Endothelial cell of umbilical vein (primary cell): ENCODE data around the gene B3GNT3. TPM values are rescaled to one million over a fixed set of nuclear protein-coding genes. Genes with fewer than 3 reads are reported as not detected.

Experiments used
- BruUV-seq: library from RNA; stranded (reverse); fragments of 400-500 nt; replicated peaks from 2 replicates; lab custom pipeline; 2021; lab: Mats Ljungman, UMichigan
- CTCF ChIA-PET: fragments of 300-600, 350-600 bp; sonication (Branson Sonifier 250); formaldehyde crosslinking; loops from one replicate; lab custom pipeline; 2021; ENCODE audit warnings: antibody characterized with exemption, inconsistent platforms; lab: Charles Lee
- POLR2A ChIA-PET: fragments of 300-600, 350-600 bp; sonication (Branson Sonifier 250); formaldehyde crosslinking; loops from one replicate; lab custom pipeline; 2021; ENCODE audit warnings: antibody characterized with exemption, inconsistent platforms; lab: Charles Lee
- DNase-seq: peaks from one replicate; pipeline ENCODE4 v3.0.0-alpha.2; 2011; ENCODE audit warnings: low read depth, low spot score
- FAIRE-seq: peaks from 2 replicates; lab custom pipeline; 2011; peaks lifted over from hg19 to GRCh38; lab: Jason Lieb, UNC
- H2AFZ ChIP-seq: 2 replicates; pipeline ENCODE4 v1.6.0; 2012; ENCODE audit warnings: low read depth, low read length, control low read depth, inconsistent platforms
- H3K27ac ChIP-seq: 2 replicates; pipeline ENCODE4 v1.5.1; 2011; ENCODE audit warnings: low read depth, mild to moderate bottlenecking, control low read depth, low read length, moderate library complexity; ENCODE audit not compliant: insufficient read depth
- H3K27me3 ChIP-seq, 2 experiments: 2 replicates each; pipeline versions ENCODE4 v1.6.0 to v1.6.1; 2011; ENCODE audit warnings: low read length in 2 of 2, mixed read lengths in 1 of 2; ENCODE audit not compliant: control insufficient read depth in 2 of 2, insufficient read depth in 2 of 2
- H3K36me3 ChIP-seq, 2 experiments: 2 replicates in 1 of 2; 3 replicates in 1 of 2; pipeline ENCODE4 v1.5.1; 2011; ENCODE audit warnings: low read length in 2 of 2, mild to moderate bottlenecking in 1 of 2, moderate library complexity in 1 of 2; ENCODE audit not compliant: control insufficient read depth in 2 of 2, insufficient read depth in 2 of 2; ENCODE audit errors: extremely low read depth in 1 of 2
- H3K4me1 ChIP-seq: 3 replicates; pipeline ENCODE4 v1.5.1; 2011; ENCODE audit warnings: mild to moderate bottlenecking, low read length; ENCODE audit not compliant: control insufficient read depth, insufficient read depth; ENCODE audit errors: extremely low read depth
- H3K4me2 ChIP-seq: 2 replicates; pipeline ENCODE4 v1.6.1; 2011; ENCODE audit warnings: low read length, control low read depth, mixed read lengths; ENCODE audit not compliant: insufficient read depth
- H3K4me3 ChIP-seq, 3 experiments: fragments of 200-600 bp in 1 of 3; sonication (generic), shearing (Covaris generic) in 1 of 3; replicated peaks in 1 of 3; 2 replicates each; pipeline ENCODE4 v1.5.1; 2011 to 2016; ENCODE audit warnings: control low read depth in 3 of 3, low read length in 3 of 3, mild to moderate bottlenecking in 2 of 3, inconsistent platforms in 1 of 3, low read depth in 1 of 3, moderate library complexity in 1 of 3; ENCODE audit not compliant: insufficient read depth in 1 of 3
- H3K79me2 ChIP-seq: 2 replicates; pipeline ENCODE4 v1.6.0; 2012; ENCODE audit warnings: low read length, inconsistent platforms; ENCODE audit not compliant: control insufficient read depth, insufficient read depth
- H3K9ac ChIP-seq: replicated peaks from 2 replicates; pipeline ENCODE3; 2011; ENCODE audit warnings: low read length, control low read depth; ENCODE audit not compliant: insufficient read depth; ENCODE audit errors: extremely low read depth
- H3K9me1 ChIP-seq: replicated peaks from 3 replicates; pipeline ENCODE4 v1.6.0; 2011; ENCODE audit warnings: mild to moderate bottlenecking, low read length; ENCODE audit not compliant: control insufficient read depth, insufficient read depth; ENCODE audit errors: extremely low read depth
- H3K9me3 ChIP-seq: replicated peaks from 2 replicates; pipeline ENCODE4 v1.5.1; 2012; ENCODE audit warnings: low read length, inconsistent platforms; ENCODE audit not compliant: control insufficient read depth, insufficient read depth
- H4K20me1 ChIP-seq: replicated peaks from 2 replicates; pipeline ENCODE3; 2011; ENCODE audit warnings: mild to moderate bottlenecking, low read length; ENCODE audit not compliant: control insufficient read depth, insufficient read depth; ENCODE audit errors: extremely low read depth
- EZH2 ChIP-seq: IDR thresholded peaks from 2 replicates; pipeline ENCODE4 v1.6.1; 2012; ENCODE audit warnings: borderline replicate concordance, low read depth, mild to moderate bottlenecking, moderate library complexity, low read length, inconsistent platforms; ENCODE audit not compliant: severe bottlenecking
- FOS ChIP-seq: IDR thresholded peaks from 2 replicates; pipeline ENCODE4 v1.6.1; 2011; ENCODE audit warnings: mild to moderate bottlenecking, low read length, moderate library complexity, borderline replicate concordance; ENCODE audit not compliant: insufficient read depth
- GATA2 ChIP-seq: IDR thresholded peaks from 2 replicates; pipeline ENCODE4 v1.7.0; 2011; ENCODE audit warnings: low read depth, mild to moderate bottlenecking, moderate library complexity, mixed read lengths, low read length; ENCODE audit not compliant: insufficient read length, insufficient read depth
- JUN ChIP-seq: IDR thresholded peaks from 2 replicates; pipeline ENCODE4 v1.6.1; 2011; ENCODE audit warnings: borderline replicate concordance, low read depth; ENCODE audit not compliant: insufficient read length, insufficient read depth
- MYC ChIP-seq: IDR thresholded peaks from one replicate; pipeline ENCODE4 v1.6.1; 2011; ENCODE audit warnings: mild to moderate bottlenecking, low read depth, low read length
- POLR2A ChIP-seq: IDR thresholded peaks from 2 replicates; pipeline ENCODE4 v1.6.1; 2012; ENCODE audit warnings: low read depth, mild to moderate bottlenecking, control low read depth, low read length
- POLR2AphosphoS5 ChIP-seq: IDR thresholded peaks from 2 replicates; pipeline ENCODE4 v1.6.1; 2012; ENCODE audit warnings: low read depth, mild to moderate bottlenecking, control low read depth, low read length, moderate library complexity; ENCODE audit not compliant: insufficient read depth
- dilution Hi-C: fragments of 300-500 bp; cut with MboI; formaldehyde crosslinking; loops from one replicate; pipeline ENCODE4 v1.15.0; 2019; ENCODE audit warnings: low sequenced_read_pairs; ENCODE audit not compliant: extremely low pct_ligation_motif_present
- intact Hi-C: fragments of 100-400 bp; cut with micrococcal nuclease; formaldehyde crosslinking; loops from one replicate; pipeline ENCODE4 v1.10.0; 2022
- polyA plus RNA-seq, 4 experiments: library from polyadenylated mRNA; depleted of rRNA in 3 of 4; stranded (reverse) in 3 of 4; unstranded in 1 of 4; fragments of >200 nt; gene quantifications; 2 replicates each; pipeline versions ENCODE4 v1.2.1 to v1.2.3, GENCODE V29; 2011 to 2012; ENCODE audit warnings: missing spikeins in 1 of 4
- total RNA-seq: library from RNA; stranded (reverse); gene quantifications from 2 replicates; pipeline ENCODE4 v1.2.3, GENCODE V29; 2021
- TF ChIP-seq, protein P1 (sequence below), 2 donors: IDR thresholded peaks; 1 replicate in 1 of 2; 2 replicates in 1 of 2; pipeline ENCODE4 v1.5.1; 2011; ENCODE audit warnings: low read length in 2 of 2, mild to moderate bottlenecking in 2 of 2, moderate library complexity in 2 of 2, control low read depth in 1 of 2, inconsistent platforms in 1 of 2, low read depth in 1 of 2; ENCODE audit not compliant: insufficient read depth in 1 of 2; ENCODE audit errors: extremely low read depth in 1 of 2
- TF ChIP-seq, protein P2 (sequence below): IDR thresholded peaks from 2 replicates; pipeline ENCODE4 v1.6.1; 2011; ENCODE audit not compliant: insufficient read depth, insufficient read length

The B3GNT3 gene
- total and polyA plus RNA-seq, 2 donors (not counting 3 experiments of a cell fraction or from before 2014, with no cell fraction given) = 0.10 TPM; not detected in 1

- H3K36me3 ChIP-seq = no peaks in the 10 kb centered on the region
- no peak overlapping the region for H3K27ac ChIP-seq
- H3K4me3 ChIP-seq = no peak overlapping the region
- intact Hi-C loops (no loop called here), dilution Hi-C loops (no loop called here)
- FAIRE-seq (no peak), DNase-seq (no peak)
- no peaks in the 10 kb centered on the region for H4K20me1 ChIP-seq
- no peaks in the 10 kb centered on the region for H3K27me3 ChIP-seq
- ChIA-PET CTCF (interaction anchor here (0.8 to 1.1 kb wide), 3 partner anchors 22 to 148 kb away, joined by 3 to 5 read pairs (median 3); no protein-coding TSS in a partner anchor), POLR2A (no interaction called here)
- H3K9ac ChIP-seq = no peak overlapping the region
- no peaks in the 10 kb centered on the region for H3K9me1 ChIP-seq
- TF ChIP-seq MYC = no peak
- no peak for TF ChIP-seq POLR2A
- TF ChIP-seq POLR2AphosphoS5 = no peak
- TF ChIP-seq GATA2 = no peak
- no peak for TF ChIP-seq JUN
- no peak for TF ChIP-seq FOS
- TF ChIP-seq, protein P1, sequence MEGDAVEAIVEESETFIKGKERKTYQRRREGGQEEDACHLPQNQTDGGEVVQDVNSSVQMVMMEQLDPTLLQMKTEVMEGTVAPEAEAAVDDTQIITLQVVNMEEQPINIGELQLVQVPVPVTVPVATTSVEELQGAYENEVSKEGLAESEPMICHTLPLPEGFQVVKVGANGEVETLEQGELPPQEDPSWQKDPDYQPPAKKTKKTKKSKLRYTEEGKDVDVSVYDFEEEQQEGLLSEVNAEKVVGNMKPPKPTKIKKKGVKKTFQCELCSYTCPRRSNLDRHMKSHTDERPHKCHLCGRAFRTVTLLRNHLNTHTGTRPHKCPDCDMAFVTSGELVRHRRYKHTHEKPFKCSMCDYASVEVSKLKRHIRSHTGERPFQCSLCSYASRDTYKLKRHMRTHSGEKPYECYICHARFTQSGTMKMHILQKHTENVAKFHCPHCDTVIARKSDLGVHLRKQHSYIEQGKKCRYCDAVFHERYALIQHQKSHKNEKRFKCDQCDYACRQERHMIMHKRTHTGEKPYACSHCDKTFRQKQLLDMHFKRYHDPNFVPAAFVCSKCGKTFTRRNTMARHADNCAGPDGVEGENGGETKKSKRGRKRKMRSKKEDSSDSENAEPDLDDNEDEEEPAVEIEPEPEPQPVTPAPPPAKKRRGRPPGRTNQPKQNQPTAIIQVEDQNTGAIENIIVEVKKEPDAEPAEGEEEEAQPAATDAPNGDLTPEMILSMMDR (IDR thresholded peaks at IDR 0.05; ENCODE audit: extremely low read depth in 1 of 2, insufficient read depth in 1 of 2, low read depth in 1 of 2, low read length in 2 of 2) = no peak
- TF ChIP-seq EZH2 = no peak
- TF ChIP-seq, protein P2, sequence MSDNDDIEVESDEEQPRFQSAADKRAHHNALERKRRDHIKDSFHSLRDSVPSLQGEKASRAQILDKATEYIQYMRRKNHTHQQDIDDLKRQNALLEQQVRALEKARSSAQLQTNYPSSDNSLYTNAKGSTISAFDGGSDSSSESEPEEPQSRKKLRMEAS = no peak
- H2AFZ ChIP-seq = no peak overlapping the region
- no peak overlapping the region for H3K4me2 ChIP-seq
- H3K79me2 ChIP-seq = no peaks in the 10 kb centered on the region
- H3K4me1 ChIP-seq = peaks cover under 1% of the 10 kb centered on the region
- H3K9me3 ChIP-seq = no peaks in the 10 kb centered on the region
- no TSS peak for BruUV-seq
Observed at GRCh38 chr19:17854061-17854460, 59.1 kb downstream of the B3GNT3 start.
